ENCODE results near the gene TTN.

The TTN gene

GRCh38 chr2:178787934-178788333, 19.3 kb downstream of the TTN start:
- ChIA-PET CTCF (interaction anchor here (1.7 kb wide), 1 partner anchor 26 kb away, joined by 7 read pairs; no protein-coding TSS in a partner anchor), POLR2A (no interaction called here)
- TF ChIP-seq CTCF (IDR thresholded peaks at IDR 0.05; ENCODE audit: control extremely low read depth, extremely low read depth, low read depth, missing control alignments) = no peak
- DNase-seq (ENCODE audit: extremely low spot score) = no peak

- POLR2A ChIA-PET = no interaction called here
- DNase-seq (ENCODE audit: extremely low spot score) = no peak
- no peak for TF ChIP-seq CTCF (IDR thresholded peaks at IDR 0.05; ENCODE audit: control extremely low read depth, extremely low read depth, low read depth, missing control alignments)
- CTCF ChIA-PET = interaction anchor here (1.1 to 1.7 kb wide), 2 partner anchors 9 to 25 kb away, joined by 3 to 7 read pairs; no protein-coding TSS in a partner anchor
Observed at GRCh38 chr2:178787155-178787554, 20.1 kb downstream of the TTN start.

GRCh38 chr2:178783889-178784288, 23.3 kb downstream of the TTN start:
- ChIA-PET POLR2A (no interaction called here), CTCF (interaction anchor here (0.8 to 3.7 kb wide), 6 partner anchors 10 to 346 kb away, joined by 3 to 17 read pairs (median 4); no protein-coding TSS in a partner anchor)
- no peak for DNase-seq (ENCODE audit: extremely low spot score)
- no peak for TF ChIP-seq CTCF (IDR thresholded peaks at IDR 0.05; ENCODE audit: control extremely low read depth, extremely low read depth, low read depth, missing control alignments)

- CTCF ChIA-PET = interaction anchor here (3.7 kb wide), 1 partner anchor 13 kb away, joined by 17 read pairs; no protein-coding TSS in a partner anchor
- DNase-seq (ENCODE audit: extremely low spot score) = no peak
- POLR2A ChIA-PET = no interaction called here
- TF ChIP-seq CTCF (IDR thresholded peaks at IDR 0.05; ENCODE audit: control extremely low read depth, extremely low read depth, low read depth, missing control alignments) = no peak
Observed at GRCh38 chr2:178782236-178782635, 25.0 kb downstream of the TTN start.

- DNase-seq (ENCODE audit: extremely low spot score) = no peak
- no peak for TF ChIP-seq CTCF (IDR thresholded peaks at IDR 0.05; ENCODE audit: control extremely low read depth, extremely low read depth, low read depth, missing control alignments)
- ChIA-PET POLR2A (no interaction called here), CTCF (interaction anchor here (0.7 to 2.4 kb wide), 6 partner anchors 12 to 27 kb away, joined by 3 to 9 read pairs (median 5); no protein-coding TSS in a partner anchor)
Observed at GRCh38 chr2:178777577-178777976, 29.6 kb downstream of the TTN start.

GRCh38 chr2:178776751-178777150, 30.5 kb downstream of the TTN start:
- POLR2A ChIA-PET = no interaction called here
- CTCF ChIA-PET = interaction anchor here (0.7 to 2.3 kb wide), 5 partner anchors 13 to 19 kb away, joined by 3 to 9 read pairs (median 5); no protein-coding TSS in a partner anchor
- TF ChIP-seq CTCF (IDR thresholded peaks at IDR 0.05; ENCODE audit: control extremely low read depth, extremely low read depth, low read depth, missing control alignments) = no peak
- DNase-seq (ENCODE audit: extremely low spot score) = no peak
